Heart left ventricle (tissue), 13 donors: ENCODE results near the gene AP3B1.

ENCODE experiments used
- POLR2A ChIP-seq, 2 donors: fragments of 450-650 bp; IDR thresholded peaks; one replicate each; pipeline ENCODE4 v1.6.1; 2017; ENCODE audit warnings: antibody characterized with exemption in 2 of 2, mild to moderate bottlenecking in 2 of 2, moderate library complexity in 2 of 2
- TF ChIP-seq, protein P1 (sequence below), 12 donors: fragments of 200-600 bp; sonication (generic) in 4 of 12; IDR thresholded peaks; one replicate each; pipeline versions ENCODE4 v1.5.0 to v1.8.0; 2018 to 2022; ENCODE audit warnings: antibody characterized with exemption in 12 of 12, mild to moderate bottlenecking in 5 of 12
- donor health status: ischemic (EF 13 %, LVEDD 7.1; RV severe dilation, severe dysfunction).
- donor health status: DM: no; HTN: yes; CAD: no.
- donor health status: DM: no; HTN: no; CAD: no.
- donor health status: ischemic (EF 25% LVEDD 6.9; RV normal size, moderate dysfunction).
- donor health status: ischemic (EF 25% LVEDD 5.7; RV mildly dilated, moderate dysfunction).
- donor health status: ischemic (EF 35%, LVEDD 5.7; RV mildly dilated, moderate dysfunction).
- donor health status: nonischemic (EF 11% LVEDD 7.7; RV severe dilation, severe dysfunction).
- donor health status: DM: yes; HTN: yes; CAD: no.
- donor health status: PGD.
- donor health status: ischemic (EF 29% LVEDD 5.4; RV normal size, mild dysfunction).
- donor health status: nonischemic (EF 23%, LVEDD 6.1; RV moderate dilation, normal function).

DNA sequence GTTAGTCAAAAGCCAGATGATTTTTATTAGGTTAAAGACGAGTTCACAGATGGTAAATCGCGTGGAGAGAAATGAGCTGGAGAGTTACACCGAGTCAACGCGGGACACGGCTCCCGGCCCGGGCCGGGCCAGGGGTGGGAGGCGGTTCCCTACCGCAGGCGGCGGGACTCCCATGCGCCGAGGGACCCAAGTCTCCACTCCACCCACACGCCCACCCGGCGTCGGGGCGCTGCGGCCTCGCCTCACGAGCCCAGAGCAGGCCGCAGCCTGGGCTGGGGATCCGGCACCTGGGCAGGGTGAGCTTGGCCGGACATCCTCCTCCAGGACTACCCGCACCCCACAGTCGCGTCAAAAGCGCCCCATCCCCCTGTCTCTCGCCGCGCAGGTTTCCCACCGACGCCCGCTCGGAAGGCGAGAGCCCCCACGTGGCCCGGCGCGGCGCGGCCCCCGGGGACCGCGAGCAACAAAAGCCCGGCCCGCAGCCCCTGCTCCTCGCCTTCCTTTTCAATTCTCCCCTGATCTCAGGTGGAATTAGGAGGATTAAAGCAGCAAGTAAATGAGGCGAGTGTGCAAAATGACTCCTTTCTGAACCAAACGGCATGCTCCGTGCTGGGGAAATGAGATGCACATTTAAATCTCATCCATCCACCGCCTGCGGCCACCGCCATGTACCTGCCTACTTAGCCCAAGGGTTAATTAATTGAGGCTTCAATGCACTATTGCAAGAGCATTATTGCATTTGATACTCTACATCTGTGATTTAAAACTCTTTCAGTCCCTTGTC, 321.8 kb downstream of the AP3B1 start:
- TF ChIP-seq, protein P1, sequence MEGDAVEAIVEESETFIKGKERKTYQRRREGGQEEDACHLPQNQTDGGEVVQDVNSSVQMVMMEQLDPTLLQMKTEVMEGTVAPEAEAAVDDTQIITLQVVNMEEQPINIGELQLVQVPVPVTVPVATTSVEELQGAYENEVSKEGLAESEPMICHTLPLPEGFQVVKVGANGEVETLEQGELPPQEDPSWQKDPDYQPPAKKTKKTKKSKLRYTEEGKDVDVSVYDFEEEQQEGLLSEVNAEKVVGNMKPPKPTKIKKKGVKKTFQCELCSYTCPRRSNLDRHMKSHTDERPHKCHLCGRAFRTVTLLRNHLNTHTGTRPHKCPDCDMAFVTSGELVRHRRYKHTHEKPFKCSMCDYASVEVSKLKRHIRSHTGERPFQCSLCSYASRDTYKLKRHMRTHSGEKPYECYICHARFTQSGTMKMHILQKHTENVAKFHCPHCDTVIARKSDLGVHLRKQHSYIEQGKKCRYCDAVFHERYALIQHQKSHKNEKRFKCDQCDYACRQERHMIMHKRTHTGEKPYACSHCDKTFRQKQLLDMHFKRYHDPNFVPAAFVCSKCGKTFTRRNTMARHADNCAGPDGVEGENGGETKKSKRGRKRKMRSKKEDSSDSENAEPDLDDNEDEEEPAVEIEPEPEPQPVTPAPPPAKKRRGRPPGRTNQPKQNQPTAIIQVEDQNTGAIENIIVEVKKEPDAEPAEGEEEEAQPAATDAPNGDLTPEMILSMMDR (IDR thresholded peaks at IDR 0.05): peak in 2 of 12 donors; percentile 3 to 25
- TF ChIP-seq POLR2A (IDR thresholded peaks at IDR 0.05): no peak
